SK-N-SH treated with all-trans-retinoic acid at 6 μM for 48 hours (cell line): ENCODE measurements around the gene PCLO.

ENCODE experiments used
- OSR1 ChIP-seq: fragments of 250-450 bp; sonication (Bioruptor Pico); IDR thresholded peaks from 2 replicates; pipeline ENCODE4 v1.8.0; 2022; ENCODE audit warnings: moderate library complexity, mild to moderate bottlenecking, inconsistent platforms
- RARB ChIP-seq: fragments of 250-450 bp; sonication (Bioruptor Pico); IDR thresholded peaks from 2 replicates; pipeline ENCODE4 v1.8.0; 2021; ENCODE audit warnings: mild to moderate bottlenecking, moderate library complexity
- ZFP30 ChIP-seq: fragments of 450-650 bp; formaldehyde crosslinking; IDR thresholded peaks from 2 replicates; pipeline ENCODE4 v1.5.0; 2022; ENCODE audit warnings: mild to moderate bottlenecking, moderate library complexity
- ZNF565 ChIP-seq: fragments of 450-650 bp; formaldehyde crosslinking; conservative IDR thresholded peaks from 2 replicates; pipeline ENCODE4 v1.5.0; 2020; ENCODE audit warnings: low read depth, mild to moderate bottlenecking, moderate library complexity
- ZNF70 ChIP-seq: fragments of 450-650 bp; formaldehyde crosslinking; IDR thresholded peaks from 2 replicates; pipeline ENCODE4 v1.5.0; 2020; ENCODE audit warnings: mild to moderate bottlenecking, moderate library complexity
- ZNF8 ChIP-seq: fragments of 450-650 bp; formaldehyde crosslinking; IDR thresholded peaks from 2 replicates; pipeline ENCODE4 v1.5.0; 2020; ENCODE audit warnings: mild to moderate bottlenecking, moderate library complexity

DNA sequence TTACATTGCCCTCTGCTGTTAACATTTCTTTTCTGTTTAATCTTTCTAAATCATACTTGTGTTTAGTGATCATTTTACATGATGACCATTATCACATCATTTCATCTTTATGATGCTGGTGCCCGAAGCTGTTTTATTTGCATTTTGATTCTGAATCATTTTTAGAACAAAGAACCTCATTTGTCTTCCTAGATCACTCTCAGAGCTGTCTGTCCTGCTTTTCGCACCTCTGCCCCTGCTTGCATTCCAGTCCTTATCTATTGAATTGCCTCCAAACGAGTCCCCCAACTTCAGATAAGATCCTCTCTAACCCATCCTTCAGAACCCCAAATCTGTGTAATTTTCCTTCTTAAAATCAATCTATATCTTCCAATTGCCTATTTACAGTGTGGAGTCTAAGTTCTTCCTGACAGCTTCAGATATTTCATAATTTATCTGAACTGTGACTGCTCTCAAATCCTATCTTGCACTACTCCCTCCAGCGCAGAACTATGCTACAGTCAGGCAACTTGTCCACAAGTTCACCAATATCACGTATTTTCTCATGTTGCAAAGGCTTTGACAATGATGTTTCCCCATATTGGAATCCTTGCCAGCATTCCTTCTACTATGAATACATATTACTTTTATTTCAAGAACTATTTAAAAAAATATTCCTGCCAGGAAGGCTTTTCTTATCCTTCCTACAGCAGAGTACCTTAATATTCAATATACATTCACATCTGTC, 372.6 kb downstream of the PCLO start:
- TF ChIP-seq RARB (CRISPR knock-in tag) = no peak
- TF ChIP-seq ZNF8 (CRISPR knock-in tag) = no peak
- no peak for TF ChIP-seq ZFP30 (CRISPR knock-in tag)
- TF ChIP-seq ZNF565 = no peak
- no peak for TF ChIP-seq ZNF70 (CRISPR knock-in tag)
- no peak for TF ChIP-seq OSR1 (CRISPR knock-in tag)
